Activated effector memory CD4-positive, alpha-beta T cell treated with anti-CD3 and anti-CD28 coated beads, Interleukin-2, amount 50 U/mL, for 16 hours (primary cell): Measurements from ENCODE around the gene SYNGAP1.

Source experiments
- DNase-seq: peaks from one replicate; pipeline ENCODE4 v3.0.0-alpha.2; 2020

Gene SYNGAP1

GRCh38 chr6:33405386-33405940 is 14.4 kb upstream of the SYNGAP1 start:
- DNase-seq = no peak

GRCh38 chr6:33406126-33406525 is 13.7 kb upstream of the SYNGAP1 start:
- no peak for DNase-seq

- no peak for DNase-seq
Measured at GRCh38 chr6:33407132-33407718, 12.6 kb upstream of the SYNGAP1 start.

GRCh38 chr6:33410050-33410710 is 9.7 kb upstream of the SYNGAP1 start:
- peak; percentile 99 for DNase-seq

GRCh38 chr6:33410711-33411631 is 8.9 kb upstream of the SYNGAP1 start, which contains the start of gene PHF1:
PHF1 (plus strand) TSS chr6:33411014; CDS start chr6:33412264, 1,250 bp downstream.
- DNase-seq = no peak

- no peak for DNase-seq
Measured at GRCh38 chr6:33411632-33412005, 8.2 kb upstream of the SYNGAP1 start.

- no peak for DNase-seq
Measured at GRCh38 chr6:33412140-33413009, 7.5 kb upstream of the SYNGAP1 start.

GRCh38 chr6:33413241-33414120 is 6.4 kb upstream of the SYNGAP1 start:
- DNase-seq = no peak

GRCh38 chr6:33414592-33415271 is 5.1 kb upstream of the SYNGAP1 start:
- no peak for DNase-seq

- no peak for DNase-seq
Measured at GRCh38 chr6:33415831-33416230, 4.0 kb upstream of the SYNGAP1 start.

GRCh38 chr6:33416386-33417127 is 3.3 kb upstream of the SYNGAP1 start:
- peak; percentile 73 for DNase-seq

GRCh38 chr6:33417128-33417902 is 2.5 kb upstream of the SYNGAP1 start:
- peak; percentile 71 for DNase-seq

GRCh38 chr6:33417903-33418689 is 1.8 kb upstream of the SYNGAP1 start, which contains the start of gene CUTA:
CUTA (minus strand) TSS chr6:33418107; CDS start chr6:33418000, 107 bp downstream.
- peak; percentile 100 for DNase-seq

GRCh38 chr6:33418690-33419291 is 1.1 kb upstream of the SYNGAP1 start:
- DNase-seq = peak; percentile 84

GRCh38 chr6:33420491-33421343 is 852 bp downstream of the SYNGAP1 start:
- no peak for DNase-seq

- no peak for DNase-seq
Measured at GRCh38 chr6:33421344-33421643, 1.4 kb downstream of the SYNGAP1 start.

- DNase-seq = no peak
Measured at GRCh38 chr6:33423777-33424176, 3.9 kb downstream of the SYNGAP1 start.
